ENCODE results near the gene MTUS2. TPM values are rescaled to one million over a fixed set of nuclear protein-coding genes. Genes with fewer than 3 reads are reported as not detected.
A peak's percentile ranks its signal among the peaks of the same experiment; 100 is the strongest.

MTUS2 gene
- total RNA-seq, 1 donor from 2014 or later: 0.67 TPM

- Histone ChIP-seq H3F3A (ENCODE audit: low read depth) (peaks cover 13% of the 10 kb centered on the region), H4K20me1 (ENCODE audit: low read depth) (no peaks in the 10 kb centered on the region), H3K27ac (no peak overlapping the region), H3K4me3 (no peak overlapping the region), H3K4me1 (peaks cover 18% of the 10 kb centered on the region), H3K9me3 (ENCODE audit: low read depth) (no peaks in the 10 kb centered on the region), H2AFZ (replicated peaks) (no peak overlapping the region), H3K4me2 (peak overlapping the region; percentile 68), H3K79me2 (ENCODE audit: low read depth) (no peaks in the 10 kb centered on the region), H3K9ac (no peak overlapping the region), H3K36me3 (no peaks in the 10 kb centered on the region), H3K27me3 (no peaks in the 10 kb centered on the region)
- Mint-ChIP-seq H3K4me1 (peaks cover 7% of the 10 kb centered on the region), H3K9me3 (no peaks in the 10 kb centered on the region), H3K27ac (no peak overlapping the region), H3K27me3 (ENCODE audit: insufficient read depth, low read depth) (no peaks in the 10 kb centered on the region), H3K4me3 (no peak overlapping the region), H3K36me3 (no peaks in the 10 kb centered on the region)
- peak; percentile 47 for DNase-seq (ENCODE audit: low spot score)
- TF ChIP-seq EZH2phosphoT487 (IDR thresholded peaks at IDR 0.05) (no peak), CTCF (IDR thresholded peaks at IDR 0.05) (no peak), EZH2 (IDR thresholded peaks at IDR 0.05) (no peak)
Observed at GRCh38 chr13:29073755-29074154, 253.6 kb downstream of the MTUS2 start.

GRCh38 chr13:29077051-29077813, 257.1 kb downstream of the MTUS2 start:
- TF ChIP-seq EZH2 (IDR thresholded peaks at IDR 0.05) (no peak), EZH2phosphoT487 (IDR thresholded peaks at IDR 0.05) (no peak), CTCF (IDR thresholded peaks at IDR 0.05) (no peak)
- peaks cover 7% of the 10 kb centered on the region for H3K4me1 Mint-ChIP-seq
- no peaks in the 10 kb centered on the region for H3K27me3 Mint-ChIP-seq (ENCODE audit: insufficient read depth, low read depth)

GRCh38 chr13:29081036-29081435, 260.9 kb downstream of the MTUS2 start:
- H3K9me3 Mint-ChIP-seq: no peaks in the 10 kb centered on the region
- no peak for DNase-seq (ENCODE audit: low spot score)
- no peak overlapping the region for H3K27ac Mint-ChIP-seq
- Histone ChIP-seq H3K79me2 (ENCODE audit: low read depth) (no peaks in the 10 kb centered on the region), H4K20me1 (ENCODE audit: low read depth) (no peaks in the 10 kb centered on the region), H3K4me1 (no peaks in the 10 kb centered on the region), H2AFZ (replicated peaks) (no peak overlapping the region), H3K4me3 (no peak overlapping the region), H3F3A (ENCODE audit: low read depth) (no peaks in the 10 kb centered on the region), H3K27ac (no peak overlapping the region), H3K9me3 (ENCODE audit: low read depth) (no peaks in the 10 kb centered on the region), H3K36me3 (no peaks in the 10 kb centered on the region), H3K4me2 (no peak overlapping the region), H3K9ac (no peak overlapping the region), H3K27me3 (no peaks in the 10 kb centered on the region)
- no peak overlapping the region for H3K4me3 Mint-ChIP-seq
- H3K4me1 Mint-ChIP-seq: no peaks in the 10 kb centered on the region
- no peaks in the 10 kb centered on the region for H3K36me3 Mint-ChIP-seq
- TF ChIP-seq EZH2 (IDR thresholded peaks at IDR 0.05) (no peak), CTCF (IDR thresholded peaks at IDR 0.05) (no peak), EZH2phosphoT487 (IDR thresholded peaks at IDR 0.05) (no peak)
- H3K27me3 Mint-ChIP-seq (ENCODE audit: insufficient read depth, low read depth): no peaks in the 10 kb centered on the region

More at GRCh38 chr13:29077051-29077813, 257.1 kb downstream of the MTUS2 start:
- H3K4me2 ChIP-seq: no peak overlapping the region
- no peaks in the 10 kb centered on the region for H3K79me2 ChIP-seq (ENCODE audit: low read depth)
- H3K4me1 ChIP-seq: peaks cover 18% of the 10 kb centered on the region
- H4K20me1 ChIP-seq (ENCODE audit: low read depth): no peaks in the 10 kb centered on the region
- no peaks in the 10 kb centered on the region for H3K9me3 ChIP-seq (ENCODE audit: low read depth)
- no peak overlapping the region for H3K9ac ChIP-seq
- H3K36me3 ChIP-seq: no peaks in the 10 kb centered on the region
- H2AFZ ChIP-seq (replicated peaks): no peak overlapping the region
- no peak overlapping the region for H3K4me3 ChIP-seq
- H3K27ac ChIP-seq: no peak overlapping the region
- peaks cover 13% of the 10 kb centered on the region for H3F3A ChIP-seq (ENCODE audit: low read depth)
- no peak for DNase-seq (ENCODE audit: low spot score)
- Mint-ChIP-seq H3K9me3 (no peaks in the 10 kb centered on the region), H3K36me3 (no peaks in the 10 kb centered on the region), H3K4me3 (no peak overlapping the region), H3K27ac (no peak overlapping the region)
- H3K27me3 ChIP-seq: no peaks in the 10 kb centered on the region

All from neural progenitor cell (in vitro differentiated cells).